ENCODE data around the gene PLA2G4A.

The PLA2G4A gene

DNA sequence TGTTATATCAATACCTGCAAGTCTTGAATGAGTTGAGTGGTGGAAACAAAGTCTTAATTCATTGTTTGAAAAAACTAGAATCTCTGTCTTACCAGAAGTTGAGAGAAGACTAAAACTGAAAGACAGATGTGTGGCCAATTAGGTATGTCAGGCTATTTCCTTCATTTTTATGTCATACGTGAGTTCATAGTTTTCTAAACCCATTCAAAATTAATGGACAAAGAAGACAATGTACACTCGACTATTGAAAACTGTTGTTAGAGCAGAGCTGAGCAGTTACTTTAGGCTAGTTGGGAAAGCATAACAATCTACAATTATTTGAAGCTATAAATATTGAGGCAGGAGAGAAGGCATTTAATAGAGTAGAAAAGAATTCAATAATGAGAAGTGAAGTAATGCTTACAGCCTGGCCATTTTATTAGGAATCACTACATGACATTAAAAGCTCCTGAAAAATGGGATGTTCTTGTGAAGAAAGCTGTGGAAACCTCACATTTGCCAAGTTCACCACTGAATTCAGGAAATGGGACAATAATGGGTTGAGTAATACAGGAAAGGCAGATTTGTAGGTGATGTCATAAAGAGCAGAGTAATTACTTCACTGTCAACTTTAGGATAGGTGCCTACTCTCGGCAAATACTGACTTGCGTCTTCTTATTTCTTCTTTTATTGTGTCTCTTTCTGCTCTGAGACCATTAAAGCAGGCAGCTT lies 204.4 kb downstream of the PLA2G4A start:
- DNase-seq, result no peak

GRCh38 chr1:187033693-187034390 lies 205.1 kb downstream of the PLA2G4A start:
- DNase-seq, result no peak

- DNase-seq, result no peak
Measured at GRCh38 chr1:187034501-187034900, 205.8 kb downstream of the PLA2G4A start.

GRCh38 chr1:187037973-187038553 lies 209.3 kb downstream of the PLA2G4A start:
- no peak for DNase-seq
